GM12865 (cell line): ENCODE results near the gene BTNL2.
"Not testable (repeated sequence)": the region's sequence is repeated elsewhere in the genome, so short reads cannot be mapped to it uniquely, and the experiment has no call there.

Experiments used
- DNase-seq: peaks from one replicate; pipeline ENCODE4 v3.0.0; 2010; ENCODE audit warnings: low read depth
- H3K4me3 ChIP-seq: 2 replicates; pipeline ENCODE4 v1.5.1; 2011; ENCODE audit warnings: mild to moderate bottlenecking, low read depth, low read length, control low read depth
- CTCF ChIP-seq: IDR thresholded peaks from 2 replicates; pipeline ENCODE4 v1.5.1; 2011; ENCODE audit warnings: low read length, control low read depth, low read depth, inconsistent platforms; ENCODE audit not compliant: insufficient read depth; ENCODE audit errors: missing control alignments

Gene BTNL2

DNA sequence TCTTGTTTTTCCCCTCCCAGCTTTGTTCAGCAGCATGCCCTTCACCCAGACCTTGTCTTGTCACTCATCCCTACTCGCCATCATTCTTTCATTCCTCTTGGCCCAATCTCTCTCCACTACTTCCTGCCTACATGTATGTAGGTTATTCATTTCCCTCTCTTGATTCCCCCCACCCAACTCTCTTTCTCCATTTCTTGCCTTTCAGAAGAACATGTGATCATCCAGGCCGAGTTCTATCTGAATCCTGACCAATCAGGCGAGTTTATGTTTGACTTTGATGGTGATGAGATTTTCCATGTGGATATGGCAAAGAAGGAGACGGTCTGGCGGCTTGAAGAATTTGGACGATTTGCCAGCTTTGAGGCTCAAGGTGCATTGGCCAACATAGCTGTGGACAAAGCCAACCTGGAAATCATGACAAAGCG is 35.3 kb upstream of the BTNL2 start:
- TF ChIP-seq CTCF = no peak
- H3K4me3 ChIP-seq = peak overlapping the region; percentile 97
- DNase-seq = peak; percentile 40

DNA sequence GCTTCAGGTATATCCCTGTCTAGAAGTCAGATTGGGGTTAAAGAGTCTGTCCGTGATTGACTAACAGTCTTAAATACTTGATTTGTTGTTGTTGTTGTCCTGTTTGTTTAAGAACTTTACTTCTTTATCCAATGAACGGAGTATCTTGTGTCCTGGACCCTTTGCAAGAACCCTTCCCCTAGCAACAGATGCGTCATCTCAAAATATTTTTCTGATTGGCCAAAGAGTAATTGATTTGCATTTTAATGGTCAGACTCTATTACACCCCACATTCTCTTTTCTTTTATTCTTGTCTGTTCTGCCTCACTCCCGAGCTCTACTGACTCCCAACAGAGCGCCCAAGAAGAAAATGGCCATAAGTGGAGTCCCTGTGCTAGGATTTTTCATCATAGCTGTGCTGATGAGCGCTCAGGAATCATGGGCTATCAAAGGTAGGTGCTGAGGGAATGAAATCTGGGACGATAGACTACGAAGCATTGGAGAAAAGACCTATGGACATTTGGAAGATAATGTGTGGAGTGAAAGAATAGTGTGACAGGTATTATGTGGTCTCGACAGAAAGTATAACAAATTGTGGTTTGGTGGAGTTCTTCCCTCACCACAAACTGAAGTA is 32.7 kb upstream of the BTNL2 start, which contains the start of gene HLA-DRA:
TSS of gene HLA-DRA (plus strand) at position 286 of the 613 bp plus-strand sequence. CDS start at position 350, 64 bp downstream.
- H3K4me3 ChIP-seq = peak within 1 kb of the TSS; percentile 97
- TF ChIP-seq CTCF = no peak
- DNase-seq = peak; percentile 94

DNA sequence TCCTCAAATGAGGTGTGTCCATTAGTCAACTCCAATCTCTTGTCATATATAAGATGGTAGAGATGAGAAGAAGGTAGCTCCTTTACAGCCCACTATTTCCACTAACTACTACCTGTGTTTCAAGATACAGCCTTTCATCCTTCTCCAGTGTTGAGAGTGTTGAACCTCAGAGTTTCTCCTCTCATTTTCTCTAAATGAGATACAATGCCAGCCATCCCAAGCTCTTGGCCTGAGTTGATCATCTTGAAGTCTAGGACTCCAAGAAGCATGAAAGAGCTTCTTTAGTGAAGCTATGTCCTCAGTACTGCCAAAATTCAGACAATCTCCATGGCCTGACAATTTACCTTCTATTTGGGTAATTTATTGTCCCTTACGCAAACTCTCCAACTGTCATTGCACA is 32.2 kb upstream of the BTNL2 start:
- peak overlapping the region; percentile 97 for H3K4me3 ChIP-seq

GRCh38 chr6:32436995-32437836 is 30.2 kb upstream of the BTNL2 start:
- no peak for TF ChIP-seq CTCF
- peak overlapping the region; percentile 30 for H3K4me3 ChIP-seq
- DNase-seq = peak; percentile 90

More for the DNA sequence above, 32.2 kb upstream of the BTNL2 start:
- no peak for DNase-seq
- TF ChIP-seq CTCF = no peak

DNA sequence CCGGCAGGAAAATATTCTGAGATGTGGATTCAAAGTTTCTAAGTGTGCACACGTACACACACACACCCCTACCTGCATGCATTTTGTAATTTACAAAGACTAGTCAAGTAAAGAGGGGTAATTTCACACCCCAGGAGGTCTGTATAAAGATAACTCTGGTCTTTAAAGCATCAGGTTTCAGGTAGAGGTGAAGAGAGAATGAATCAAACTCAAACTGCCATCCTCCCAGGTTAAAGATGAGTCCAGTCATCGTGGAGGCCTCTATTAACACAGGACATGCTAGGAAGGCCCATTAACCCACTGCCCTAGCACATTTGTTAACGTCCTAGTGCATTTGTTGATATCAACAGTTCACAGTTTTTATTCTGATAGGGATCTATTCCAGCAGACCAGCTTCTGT is 29.2 kb upstream of the BTNL2 start:
- no peak for DNase-seq
- TF ChIP-seq CTCF = no peak
- no peak overlapping the region for H3K4me3 ChIP-seq

GRCh38 chr6:32433950-32434349 is 27.0 kb upstream of the BTNL2 start:
- not testable (repeated sequence) for DNase-seq, H3K4me3 ChIP-seq

DNA sequence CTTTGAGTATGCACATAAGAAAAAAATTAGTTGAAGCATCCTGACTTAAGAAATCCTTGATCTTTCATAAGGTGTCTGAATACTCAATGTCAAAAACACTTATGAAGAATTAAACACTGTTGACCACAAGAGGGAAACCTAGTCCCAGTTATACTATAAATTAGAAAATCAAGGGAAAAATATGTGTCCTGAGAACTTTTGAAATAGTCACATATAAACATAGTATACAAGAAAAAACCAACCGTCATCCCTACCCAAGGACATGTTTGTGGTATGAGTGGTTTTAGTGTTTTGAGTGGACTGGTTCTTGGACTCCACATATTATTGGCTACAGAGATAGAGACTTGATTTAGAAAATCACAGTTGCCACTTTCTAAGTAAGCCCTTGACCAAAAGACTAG is 25.1 kb upstream of the BTNL2 start:
- H3K4me3 ChIP-seq = no peak overlapping the region
- TF ChIP-seq CTCF = peak; percentile 33
- DNase-seq = peak; percentile 62
